ENCODE measurements around the gene PIGU. TPM values are rescaled to one million over a fixed set of nuclear protein-coding genes. Genes with fewer than 3 reads are reported as not detected.

Gene PIGU
- total and polyA plus RNA-seq, 2 of the 13 experiments (the other 11 are each of a cell fraction or from before 2014, with no cell fraction given), result 45.5 to 231 TPM

DNA sequence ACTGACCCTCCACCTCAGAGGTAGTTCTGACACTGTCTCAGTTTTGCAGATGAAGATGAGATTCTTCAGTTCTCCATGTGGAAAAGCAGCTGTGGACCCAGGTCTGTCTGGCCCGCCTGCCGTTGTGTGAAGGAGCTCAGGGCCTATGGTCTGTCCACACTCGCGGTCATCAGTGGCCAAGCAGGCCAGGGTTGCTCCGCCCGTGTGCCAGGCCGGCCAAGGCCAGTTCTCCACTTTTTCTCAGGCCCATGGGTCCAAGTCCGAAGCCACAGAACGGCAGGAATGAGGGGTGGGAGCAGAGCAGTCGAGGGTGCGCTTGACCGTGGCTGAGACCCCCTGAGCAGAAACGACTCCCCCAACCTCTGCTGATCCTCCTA is 127.0 kb downstream of the PIGU start (continued):
- TF ChIP-seq ZNF7 (CRISPR knock-in tag; IDR thresholded peaks at IDR 0.05) (no peak), RBAK (CRISPR knock-in tag; IDR thresholded peaks at IDR 0.05) (no peak), ZNF781 (CRISPR knock-in tag; IDR thresholded peaks at IDR 0.05; ENCODE audit: borderline replicate concordance, not compliant biosample characterization) (no peak), THYN1 (CRISPR knock-in tag; IDR thresholded peaks at IDR 0.05; ENCODE audit: borderline replicate concordance, low read depth) (no peak), ZFP1 (CRISPR knock-in tag; IDR thresholded peaks at IDR 0.05) (no peak), ZNF160 (CRISPR knock-in tag; IDR thresholded peaks at IDR 0.05) (no peak), AHR (CRISPR knock-in tag; IDR thresholded peaks at IDR 0.05) (no peak), KAT7 (CRISPR knock-in tag; IDR thresholded peaks at IDR 0.05; ENCODE audit: borderline replicate concordance) (no peak), ZNF724P (CRISPR knock-in tag; IDR thresholded peaks at IDR 0.05; ENCODE audit: borderline replicate concordance) (no peak), ZNF761 (CRISPR knock-in tag; conservative IDR thresholded peaks at IDR 0.05) (no peak), REL (CRISPR knock-in tag; conservative IDR thresholded peaks at IDR 0.05) (no peak), PAF1 (CRISPR knock-in tag; IDR thresholded peaks at IDR 0.05) (no peak), ZNF660 (CRISPR knock-in tag; IDR thresholded peaks at IDR 0.05; ENCODE audit: borderline replicate concordance, low read depth) (no peak)
- TF ChIP-seq, protein P1, sequence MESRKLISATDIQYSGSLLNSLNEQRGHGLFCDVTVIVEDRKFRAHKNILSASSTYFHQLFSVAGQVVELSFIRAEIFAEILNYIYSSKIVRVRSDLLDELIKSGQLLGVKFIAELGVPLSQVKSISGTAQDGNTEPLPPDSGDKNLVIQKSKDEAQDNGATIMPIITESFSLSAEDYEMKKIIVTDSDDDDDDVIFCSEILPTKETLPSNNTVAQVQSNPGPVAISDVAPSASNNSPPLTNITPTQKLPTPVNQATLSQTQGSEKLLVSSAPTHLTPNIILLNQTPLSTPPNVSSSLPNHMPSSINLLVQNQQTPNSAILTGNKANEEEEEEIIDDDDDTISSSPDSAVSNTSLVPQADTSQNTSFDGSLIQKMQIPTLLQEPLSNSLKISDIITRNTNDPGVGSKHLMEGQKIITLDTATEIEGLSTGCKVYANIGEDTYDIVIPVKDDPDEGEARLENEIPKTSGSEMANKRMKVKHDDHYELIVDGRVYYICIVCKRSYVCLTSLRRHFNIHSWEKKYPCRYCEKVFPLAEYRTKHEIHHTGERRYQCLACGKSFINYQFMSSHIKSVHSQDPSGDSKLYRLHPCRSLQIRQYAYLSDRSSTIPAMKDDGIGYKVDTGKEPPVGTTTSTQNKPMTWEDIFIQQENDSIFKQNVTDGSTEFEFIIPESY (CRISPR knock-in tag; IDR thresholded peaks at IDR 0.05), result 0 out of 2 replicates have a peak, but pooled peaks have one; percentile 21
- TF ChIP-seq, protein P2, sequence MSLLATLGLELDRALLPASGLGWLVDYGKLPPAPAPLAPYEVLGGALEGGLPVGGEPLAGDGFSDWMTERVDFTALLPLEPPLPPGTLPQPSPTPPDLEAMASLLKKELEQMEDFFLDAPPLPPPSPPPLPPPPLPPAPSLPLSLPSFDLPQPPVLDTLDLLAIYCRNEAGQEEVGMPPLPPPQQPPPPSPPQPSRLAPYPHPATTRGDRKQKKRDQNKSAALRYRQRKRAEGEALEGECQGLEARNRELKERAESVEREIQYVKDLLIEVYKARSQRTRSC (CRISPR knock-in tag; IDR thresholded peaks at IDR 0.05; ENCODE audit: low read depth), result no peak
- TF ChIP-seq, protein P3, sequence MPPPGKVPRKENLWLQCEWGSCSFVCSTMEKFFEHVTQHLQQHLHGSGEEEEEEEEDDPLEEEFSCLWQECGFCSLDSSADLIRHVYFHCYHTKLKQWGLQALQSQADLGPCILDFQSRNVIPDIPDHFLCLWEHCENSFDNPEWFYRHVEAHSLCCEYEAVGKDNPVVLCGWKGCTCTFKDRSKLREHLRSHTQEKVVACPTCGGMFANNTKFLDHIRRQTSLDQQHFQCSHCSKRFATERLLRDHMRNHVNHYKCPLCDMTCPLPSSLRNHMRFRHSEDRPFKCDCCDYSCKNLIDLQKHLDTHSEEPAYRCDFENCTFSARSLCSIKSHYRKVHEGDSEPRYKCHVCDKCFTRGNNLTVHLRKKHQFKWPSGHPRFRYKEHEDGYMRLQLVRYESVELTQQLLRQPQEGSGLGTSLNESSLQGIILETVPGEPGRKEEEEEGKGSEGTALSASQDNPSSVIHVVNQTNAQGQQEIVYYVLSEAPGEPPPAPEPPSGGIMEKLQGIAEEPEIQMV (CRISPR knock-in tag; IDR thresholded peaks at IDR 0.05; ENCODE audit: low read depth), result no peak
- TF ChIP-seq, protein P4, sequence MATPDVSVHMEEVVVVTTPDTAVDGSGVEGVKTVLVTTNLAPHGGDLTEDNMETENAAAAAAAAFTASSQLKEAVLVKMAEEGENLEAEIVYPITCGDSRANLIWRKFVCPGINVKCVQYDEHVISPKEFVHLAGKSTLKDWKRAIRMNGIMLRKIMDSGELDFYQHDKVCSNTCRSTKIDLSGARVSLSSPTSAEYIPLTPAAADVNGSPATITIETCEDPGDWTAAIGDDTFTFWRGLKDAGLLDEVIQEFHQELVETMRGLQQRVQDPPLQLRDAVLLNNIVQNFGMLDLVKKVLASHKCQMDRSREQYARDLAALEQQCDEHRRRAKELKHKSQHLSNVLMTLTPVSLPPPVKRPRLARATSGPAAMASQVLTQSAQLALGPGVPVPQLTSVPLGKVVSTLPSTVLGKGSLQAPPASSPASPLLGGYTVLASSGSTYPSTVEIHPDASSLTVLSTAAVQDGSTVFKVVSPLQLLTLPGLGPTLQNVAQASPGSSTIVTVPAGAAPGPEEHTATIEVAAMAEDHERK (CRISPR knock-in tag; IDR thresholded peaks at IDR 0.05; ENCODE audit: low read depth), result no peak
- TF ChIP-seq, protein P5, sequence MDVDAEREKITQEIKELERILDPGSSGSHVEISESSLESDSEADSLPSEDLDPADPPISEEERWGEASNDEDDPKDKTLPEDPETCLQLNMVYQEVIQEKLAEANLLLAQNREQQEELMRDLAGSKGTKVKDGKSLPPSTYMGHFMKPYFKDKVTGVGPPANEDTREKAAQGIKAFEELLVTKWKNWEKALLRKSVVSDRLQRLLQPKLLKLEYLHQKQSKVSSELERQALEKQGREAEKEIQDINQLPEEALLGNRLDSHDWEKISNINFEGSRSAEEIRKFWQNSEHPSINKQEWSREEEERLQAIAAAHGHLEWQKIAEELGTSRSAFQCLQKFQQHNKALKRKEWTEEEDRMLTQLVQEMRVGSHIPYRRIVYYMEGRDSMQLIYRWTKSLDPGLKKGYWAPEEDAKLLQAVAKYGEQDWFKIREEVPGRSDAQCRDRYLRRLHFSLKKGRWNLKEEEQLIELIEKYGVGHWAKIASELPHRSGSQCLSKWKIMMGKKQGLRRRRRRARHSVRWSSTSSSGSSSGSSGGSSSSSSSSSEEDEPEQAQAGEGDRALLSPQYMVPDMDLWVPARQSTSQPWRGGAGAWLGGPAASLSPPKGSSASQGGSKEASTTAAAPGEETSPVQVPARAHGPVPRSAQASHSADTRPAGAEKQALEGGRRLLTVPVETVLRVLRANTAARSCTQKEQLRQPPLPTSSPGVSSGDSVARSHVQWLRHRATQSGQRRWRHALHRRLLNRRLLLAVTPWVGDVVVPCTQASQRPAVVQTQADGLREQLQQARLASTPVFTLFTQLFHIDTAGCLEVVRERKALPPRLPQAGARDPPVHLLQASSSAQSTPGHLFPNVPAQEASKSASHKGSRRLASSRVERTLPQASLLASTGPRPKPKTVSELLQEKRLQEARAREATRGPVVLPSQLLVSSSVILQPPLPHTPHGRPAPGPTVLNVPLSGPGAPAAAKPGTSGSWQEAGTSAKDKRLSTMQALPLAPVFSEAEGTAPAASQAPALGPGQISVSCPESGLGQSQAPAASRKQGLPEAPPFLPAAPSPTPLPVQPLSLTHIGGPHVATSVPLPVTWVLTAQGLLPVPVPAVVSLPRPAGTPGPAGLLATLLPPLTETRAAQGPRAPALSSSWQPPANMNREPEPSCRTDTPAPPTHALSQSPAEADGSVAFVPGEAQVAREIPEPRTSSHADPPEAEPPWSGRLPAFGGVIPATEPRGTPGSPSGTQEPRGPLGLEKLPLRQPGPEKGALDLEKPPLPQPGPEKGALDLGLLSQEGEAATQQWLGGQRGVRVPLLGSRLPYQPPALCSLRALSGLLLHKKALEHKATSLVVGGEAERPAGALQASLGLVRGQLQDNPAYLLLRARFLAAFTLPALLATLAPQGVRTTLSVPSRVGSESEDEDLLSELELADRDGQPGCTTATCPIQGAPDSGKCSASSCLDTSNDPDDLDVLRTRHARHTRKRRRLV (CRISPR knock-in tag; IDR thresholded peaks at IDR 0.05), result no peak
- TF ChIP-seq, protein P6, sequence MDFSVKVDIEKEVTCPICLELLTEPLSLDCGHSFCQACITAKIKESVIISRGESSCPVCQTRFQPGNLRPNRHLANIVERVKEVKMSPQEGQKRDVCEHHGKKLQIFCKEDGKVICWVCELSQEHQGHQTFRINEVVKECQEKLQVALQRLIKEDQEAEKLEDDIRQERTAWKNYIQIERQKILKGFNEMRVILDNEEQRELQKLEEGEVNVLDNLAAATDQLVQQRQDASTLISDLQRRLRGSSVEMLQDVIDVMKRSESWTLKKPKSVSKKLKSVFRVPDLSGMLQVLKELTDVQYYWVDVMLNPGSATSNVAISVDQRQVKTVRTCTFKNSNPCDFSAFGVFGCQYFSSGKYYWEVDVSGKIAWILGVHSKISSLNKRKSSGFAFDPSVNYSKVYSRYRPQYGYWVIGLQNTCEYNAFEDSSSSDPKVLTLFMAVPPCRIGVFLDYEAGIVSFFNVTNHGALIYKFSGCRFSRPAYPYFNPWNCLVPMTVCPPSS (IDR thresholded peaks at IDR 0.05), result no peak
